ENCODE measurements around the gene KLC1.

KLC1 gene

DNA sequence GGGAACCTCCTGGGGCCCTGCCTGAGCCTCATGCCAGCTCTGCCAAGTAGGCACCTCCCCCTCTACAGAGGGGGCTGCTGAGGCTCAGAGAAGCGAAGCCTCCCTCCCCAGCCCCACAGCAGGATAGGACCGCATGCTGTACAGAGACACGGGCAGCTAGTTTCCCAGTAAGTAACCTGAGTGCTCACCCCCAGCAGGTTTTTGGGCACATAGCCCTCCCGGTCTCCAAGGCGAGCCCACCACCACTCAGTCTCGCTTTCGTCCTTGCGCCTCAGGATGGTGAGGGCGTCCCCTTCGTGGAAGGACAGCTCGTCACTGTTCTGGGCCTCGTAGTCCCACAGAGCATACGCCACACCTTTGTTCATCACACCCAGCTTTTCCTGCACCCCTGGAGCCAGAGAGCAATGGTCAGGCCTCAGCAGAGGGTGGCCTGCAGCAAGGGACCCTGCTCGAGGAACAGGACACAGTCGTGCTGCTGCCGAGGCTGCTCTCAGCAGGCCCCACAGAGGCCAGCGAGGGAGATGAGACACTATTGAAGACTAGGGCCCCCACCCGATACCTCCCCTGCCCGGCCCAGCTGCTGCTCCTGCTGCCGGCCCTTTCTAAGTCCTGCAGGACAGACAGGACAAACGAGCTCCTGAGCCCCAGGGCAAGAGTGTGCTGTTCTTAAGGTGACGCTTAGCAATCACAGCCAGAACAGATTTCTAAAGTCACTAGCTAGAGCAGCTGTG, 107.0 kb downstream of the KLC1 start:
- DNase-seq (ENCODE audit: low read depth) = no peak

DNA sequence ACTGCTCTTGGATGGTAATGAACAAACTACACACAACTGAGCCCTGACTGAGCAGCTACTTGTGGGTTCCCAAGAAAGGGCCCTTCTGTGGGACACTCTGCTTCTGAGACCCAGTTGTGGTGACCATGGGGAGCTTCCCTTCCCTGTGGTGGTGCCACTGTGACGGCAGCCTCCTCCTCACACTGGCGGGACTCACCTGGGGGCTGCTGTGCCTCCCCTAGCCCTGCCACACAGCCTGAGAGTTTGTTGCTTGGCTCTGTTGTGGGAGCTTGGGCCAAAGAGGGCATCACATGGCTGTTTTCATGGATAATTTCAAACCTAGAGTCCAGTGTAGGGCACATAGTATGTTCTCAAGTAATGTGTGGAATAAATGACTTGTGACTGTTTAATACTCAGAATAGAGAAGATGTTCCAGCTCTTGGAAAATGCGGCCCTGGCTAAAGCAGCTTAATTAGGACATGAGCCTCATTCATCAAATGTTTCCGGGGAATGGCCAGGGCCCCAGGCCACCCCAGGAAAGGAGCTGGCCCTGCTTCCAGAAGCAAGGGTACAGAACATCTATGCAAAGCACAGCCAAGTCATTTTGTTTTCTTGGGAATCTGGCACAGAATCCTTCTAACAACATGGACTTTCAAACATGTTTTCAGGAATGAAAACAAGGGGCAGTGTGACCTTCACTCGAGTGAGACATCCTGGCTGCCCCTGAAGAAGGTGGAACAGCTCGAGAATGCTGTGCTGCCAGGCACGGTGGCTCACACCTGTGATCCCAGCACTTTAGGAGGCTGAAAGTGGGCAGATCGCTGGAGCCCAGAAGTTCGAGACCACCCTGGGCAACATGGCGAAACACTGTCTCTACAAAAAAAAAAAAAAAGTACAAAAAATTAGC, 107.8 kb downstream of the KLC1 start:
- no peak for DNase-seq (ENCODE audit: low read depth)

DNA sequence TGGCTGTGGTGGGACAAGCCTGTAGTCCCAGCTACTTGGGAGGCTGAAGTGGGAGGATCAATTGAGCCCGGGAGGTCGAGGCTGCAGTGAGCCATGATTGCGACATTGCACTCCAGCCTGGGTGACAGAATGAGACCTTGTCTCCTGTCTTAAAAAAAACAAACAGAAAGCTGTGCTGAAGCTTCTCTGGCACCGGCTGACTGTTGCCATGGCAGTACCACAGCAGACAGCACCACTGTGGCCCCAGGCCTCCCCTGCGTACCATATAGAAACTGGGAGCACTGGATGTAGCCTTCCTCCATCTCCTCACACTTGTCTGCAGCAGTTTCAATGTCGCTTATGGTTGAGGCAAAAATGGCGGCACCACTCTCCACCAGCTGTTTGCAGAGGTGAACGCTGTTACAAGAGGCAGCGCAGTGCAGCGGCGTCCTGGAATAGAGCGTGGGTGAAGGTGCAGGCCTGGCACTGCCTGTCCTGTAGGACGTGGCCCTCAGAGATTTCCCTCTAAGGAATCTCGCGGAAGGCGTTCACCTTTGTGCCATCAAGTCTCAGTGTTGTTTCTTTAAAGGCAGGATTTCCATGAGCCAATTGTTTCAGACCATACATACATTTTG, 108.5 kb downstream of the KLC1 start:
- DNase-seq (ENCODE audit: low read depth) = no peak

DNA sequence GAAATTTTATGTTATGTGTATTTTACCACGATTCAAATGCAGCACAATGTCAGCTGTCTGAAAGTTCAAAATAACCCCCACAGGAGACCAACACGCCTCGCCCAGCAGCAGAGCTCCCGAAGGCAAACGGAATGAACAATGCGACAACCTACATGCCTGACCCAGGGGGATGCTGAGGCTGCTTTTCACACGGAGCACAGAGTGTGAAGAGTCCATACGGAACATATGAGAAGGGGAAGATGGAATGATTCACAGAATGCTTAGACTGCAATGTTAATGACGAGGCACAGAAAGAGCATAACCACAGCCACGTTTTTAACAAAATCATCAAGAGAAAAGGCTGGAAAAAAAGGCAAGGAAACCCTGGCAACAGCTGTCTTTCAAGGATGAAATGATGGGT, 109.2 kb downstream of the KLC1 start:
- DNase-seq (ENCODE audit: low read depth) = no peak

DNA sequence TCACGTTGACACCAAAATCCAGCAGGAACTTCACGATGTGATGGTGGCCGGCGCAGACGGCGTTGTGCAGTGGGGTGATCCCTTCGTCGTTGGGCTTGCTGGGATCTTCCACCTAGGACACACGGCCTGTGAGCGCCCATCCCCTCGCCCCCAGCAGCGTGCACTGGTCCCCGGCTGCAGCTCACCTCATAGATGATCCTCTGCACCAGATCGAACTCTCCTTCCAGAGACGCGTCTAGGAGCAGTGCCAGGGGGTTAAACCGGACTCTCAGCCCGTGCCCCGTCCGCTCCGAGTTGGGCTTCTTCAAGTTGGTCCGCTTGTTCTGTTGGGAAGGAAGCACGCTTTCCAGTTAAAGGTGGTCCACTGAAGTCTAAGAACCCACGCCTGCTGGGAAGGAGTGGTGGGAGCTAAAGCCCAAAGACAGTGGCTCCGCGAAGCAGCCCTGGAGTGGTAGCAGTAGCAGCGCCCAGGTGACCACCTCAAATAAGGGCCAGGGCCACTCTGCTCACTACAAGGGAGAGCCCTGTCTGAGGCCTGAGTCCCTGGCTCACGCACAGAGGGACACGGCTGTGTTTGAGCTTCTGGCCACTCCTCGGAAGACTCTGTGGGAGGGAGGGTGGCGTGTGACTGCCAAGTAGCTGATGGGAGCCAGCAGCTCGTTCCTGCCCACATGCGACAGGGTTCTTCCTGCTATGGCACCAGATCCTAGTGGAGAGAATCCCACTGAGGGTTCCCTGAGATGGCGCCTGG, 109.9 kb downstream of the KLC1 start:
- no peak for DNase-seq (ENCODE audit: low read depth)

DNA sequence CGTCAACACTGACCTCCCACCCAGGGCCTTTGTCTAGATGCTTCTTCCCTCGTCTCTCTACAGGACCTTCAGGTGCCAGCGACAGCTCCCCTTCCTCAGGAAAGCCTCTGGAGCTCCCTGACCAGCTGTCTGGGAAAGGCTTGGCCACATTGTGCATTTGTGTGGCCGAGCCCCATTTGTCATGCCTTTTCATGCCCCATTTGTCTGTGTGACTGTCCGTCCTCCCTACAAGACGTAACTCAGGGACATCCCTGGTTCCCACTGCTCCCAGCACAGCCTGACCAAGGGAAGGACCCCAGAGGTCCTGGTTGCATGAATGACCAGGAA, 110.4 kb downstream of the KLC1 start:
- no peak for DNase-seq (ENCODE audit: low read depth)

DNA sequence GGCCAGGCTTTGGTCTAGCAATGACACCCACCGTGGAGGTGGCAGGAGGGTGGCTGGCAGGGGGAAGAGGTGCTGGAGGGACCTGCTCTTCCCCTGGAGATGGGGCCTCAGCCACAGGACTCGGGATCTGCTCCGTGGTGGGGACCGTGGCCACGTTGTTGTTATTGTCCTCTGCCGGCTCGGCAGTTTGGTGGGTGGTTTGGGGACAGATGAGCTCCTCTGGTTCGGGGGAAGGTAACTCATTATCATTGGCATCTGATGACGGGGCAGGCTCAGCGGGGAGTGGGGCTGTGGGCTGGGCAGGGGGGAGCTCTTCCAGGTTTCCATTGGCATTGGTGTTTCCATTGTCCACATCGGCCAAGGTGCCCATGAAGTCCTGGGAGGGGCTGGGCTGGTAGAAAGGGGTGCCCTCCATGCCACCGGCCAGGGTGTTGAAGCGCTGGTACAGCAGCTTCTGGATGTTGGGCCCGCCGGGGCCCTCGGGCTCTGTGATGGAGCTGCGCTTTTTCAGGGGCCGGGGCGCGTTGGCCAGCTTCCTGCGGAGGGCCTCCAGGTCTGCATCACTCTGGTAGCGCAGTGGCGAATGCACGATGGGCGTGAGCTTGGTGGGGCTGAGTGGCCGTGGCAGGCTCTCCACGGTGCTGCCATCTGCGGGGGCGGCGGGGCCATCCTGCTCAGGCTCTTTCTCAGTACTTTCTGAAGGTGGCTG, 110.9 kb downstream of the KLC1 start:
- DNase-seq (ENCODE audit: low read depth) = no peak

DNA sequence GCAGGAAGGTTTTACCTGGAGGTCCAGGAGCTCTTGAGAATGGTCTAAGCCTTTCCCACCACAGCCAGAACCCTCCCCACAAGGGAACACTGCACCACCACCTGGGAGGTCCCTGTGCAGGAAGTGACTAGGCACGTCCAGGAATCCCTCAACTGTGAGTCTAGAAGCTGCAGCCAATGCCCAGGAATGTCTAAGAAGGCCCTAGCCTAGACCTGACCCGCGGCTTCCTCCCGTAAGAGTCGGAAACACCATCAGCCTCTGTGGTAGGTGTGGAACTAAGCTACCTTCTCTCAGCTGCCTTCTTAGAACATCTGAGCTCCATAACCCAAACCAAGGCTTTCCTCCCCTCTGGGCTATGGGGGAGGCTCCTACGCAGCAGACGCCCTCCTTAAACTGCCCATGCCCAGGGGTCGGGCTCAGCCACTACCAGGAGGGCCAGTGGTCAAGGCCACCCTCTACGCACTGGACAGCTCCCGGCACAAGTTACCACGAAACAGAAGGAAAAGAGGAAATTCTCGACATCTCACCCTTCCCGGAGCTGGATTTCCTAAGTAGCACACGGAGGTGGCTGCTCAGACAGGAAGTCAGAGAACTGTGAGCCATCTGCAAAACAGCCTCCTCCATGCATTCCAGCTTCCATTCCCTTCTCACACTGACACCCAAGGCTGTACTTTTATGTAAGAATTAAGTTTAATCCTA, 112.1 kb downstream of the KLC1 start:
- no peak for DNase-seq (ENCODE audit: low read depth)

DNA sequence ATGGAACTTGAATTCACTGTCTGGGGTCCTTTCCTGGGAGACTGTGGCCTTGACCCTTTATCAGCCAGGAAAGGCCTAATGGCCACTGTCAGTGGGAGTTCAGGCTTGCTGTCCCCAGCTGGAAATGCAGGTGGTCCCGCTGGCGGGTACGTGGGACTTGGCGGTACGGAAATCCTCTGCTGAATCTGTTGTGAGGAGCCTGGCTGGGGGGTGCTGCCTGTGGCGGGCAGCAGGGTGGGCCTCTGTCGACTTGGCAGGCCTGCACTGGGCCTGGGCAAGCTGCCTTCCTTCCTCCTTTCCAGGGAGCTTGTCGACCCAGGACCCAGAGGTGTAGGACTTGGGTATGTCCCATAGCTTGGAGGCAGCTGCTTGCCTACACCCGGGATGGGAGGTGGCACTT, 112.9 kb downstream of the KLC1 start:
- no peak for DNase-seq (ENCODE audit: low read depth)

DNA sequence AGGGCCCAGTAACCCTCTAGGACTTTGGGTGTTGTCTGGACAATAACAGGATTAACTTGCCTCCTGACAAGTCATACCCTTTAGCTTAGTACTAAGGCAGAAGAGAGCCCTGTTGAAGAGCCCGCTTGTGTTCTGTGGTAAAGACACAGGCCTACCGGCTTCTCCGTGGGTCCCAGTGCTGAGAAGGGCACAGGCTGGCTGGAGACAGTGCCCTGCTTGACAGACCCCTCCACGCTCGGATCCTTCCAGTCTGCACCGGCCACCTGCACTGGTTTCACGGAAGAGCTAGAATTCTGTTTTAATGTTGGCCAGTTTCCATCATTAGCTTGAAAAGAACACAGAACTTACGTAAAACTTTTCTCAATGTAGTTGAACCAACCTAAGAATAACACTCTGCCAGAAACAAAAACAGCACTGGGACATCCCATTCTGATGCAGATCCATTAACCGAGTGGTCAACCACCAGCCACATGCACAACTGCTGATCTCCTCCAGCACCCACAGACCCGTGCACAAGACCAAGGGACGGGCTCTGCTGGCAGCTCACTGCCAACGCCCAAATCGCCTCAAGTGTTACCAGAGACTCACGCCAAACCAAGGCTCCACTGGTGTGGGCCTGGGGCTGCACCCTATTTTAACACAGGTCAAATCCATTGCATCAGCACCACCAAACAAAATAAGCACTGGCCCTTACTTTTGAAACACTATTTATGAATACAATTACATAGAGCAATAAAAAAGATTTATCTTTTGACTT, 113.7 kb downstream of the KLC1 start:
- DNase-seq (ENCODE audit: low read depth) = no peak

DNA sequence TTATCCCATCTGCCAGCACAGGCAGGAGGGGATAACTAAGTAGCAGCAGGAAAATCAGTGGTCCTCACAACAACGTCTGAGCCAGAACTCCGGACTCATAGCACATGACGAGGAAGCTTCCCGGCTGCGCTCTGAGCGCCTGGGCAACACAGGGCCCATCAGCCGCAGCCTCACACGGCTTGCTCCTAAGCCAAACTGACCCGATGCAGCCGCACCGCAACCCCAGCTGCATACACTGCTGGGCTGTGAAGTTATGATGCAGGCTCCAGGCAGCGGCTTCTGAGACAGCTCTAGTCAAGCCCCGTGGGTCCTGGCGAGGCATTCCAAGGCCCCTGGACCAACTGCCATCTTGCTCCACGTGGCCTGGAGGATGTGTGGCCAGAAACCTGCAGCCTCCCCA, 114.7 kb downstream of the KLC1 start:
- DNase-seq (ENCODE audit: low read depth) = no peak

DNA sequence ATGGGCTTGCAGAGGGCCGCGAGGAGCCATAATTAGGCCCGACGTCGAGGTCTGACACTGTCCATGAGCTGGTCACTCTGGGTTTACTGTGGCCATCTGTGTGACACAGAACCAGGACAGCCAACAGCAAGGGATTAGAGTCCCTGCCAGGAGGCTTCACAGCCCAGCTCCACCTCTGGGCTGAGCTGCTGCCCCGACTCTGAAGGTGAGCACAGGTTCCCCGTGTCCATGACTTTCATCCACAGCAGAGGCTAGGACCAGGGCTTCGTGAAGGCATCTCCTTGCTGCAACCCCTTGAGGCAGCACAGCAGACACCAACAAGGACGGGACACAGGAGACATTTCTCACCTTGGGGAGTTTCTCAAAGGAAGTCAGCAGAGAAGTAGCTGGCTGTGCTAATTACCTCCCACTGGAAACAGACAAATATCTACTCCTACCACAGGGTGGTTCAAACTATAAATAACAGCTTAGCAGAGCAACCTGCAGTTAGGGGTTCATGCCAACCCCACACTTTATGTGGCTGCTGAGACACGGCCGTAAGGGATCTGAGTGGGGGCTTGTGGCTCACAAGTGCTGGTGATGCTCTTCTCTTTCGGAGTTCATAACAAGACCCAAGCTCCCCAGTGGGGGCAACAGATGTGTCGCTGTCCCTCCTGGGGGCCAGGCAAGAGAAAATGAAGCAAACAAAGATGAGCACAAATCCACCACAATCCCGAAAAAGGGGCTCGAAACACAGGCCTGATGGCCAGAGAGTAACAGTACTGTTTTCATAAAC, 115.8 kb downstream of the KLC1 start:
- DNase-seq (ENCODE audit: low read depth) = no peak

DNA sequence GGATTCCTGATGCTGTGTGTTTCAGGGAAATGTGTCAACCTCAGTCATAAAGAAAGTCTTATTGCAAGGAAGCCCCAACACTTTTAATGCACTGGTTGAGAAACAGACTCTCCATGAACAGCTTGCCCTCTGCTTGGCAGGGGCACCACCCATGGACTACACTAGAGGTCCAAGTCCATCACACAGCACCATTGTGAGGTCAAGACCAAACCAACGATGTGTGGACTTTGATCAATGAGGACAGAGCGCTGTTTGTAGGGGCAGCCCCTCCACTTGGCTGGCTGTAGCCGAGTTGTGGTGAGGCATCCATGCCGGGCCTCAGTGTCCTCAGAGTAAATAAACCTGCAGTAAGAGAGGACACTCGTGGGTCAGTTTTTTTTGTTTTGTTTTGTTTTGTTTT, 116.4 kb downstream of the KLC1 start:
- DNase-seq (ENCODE audit: low read depth) = no peak

DNA sequence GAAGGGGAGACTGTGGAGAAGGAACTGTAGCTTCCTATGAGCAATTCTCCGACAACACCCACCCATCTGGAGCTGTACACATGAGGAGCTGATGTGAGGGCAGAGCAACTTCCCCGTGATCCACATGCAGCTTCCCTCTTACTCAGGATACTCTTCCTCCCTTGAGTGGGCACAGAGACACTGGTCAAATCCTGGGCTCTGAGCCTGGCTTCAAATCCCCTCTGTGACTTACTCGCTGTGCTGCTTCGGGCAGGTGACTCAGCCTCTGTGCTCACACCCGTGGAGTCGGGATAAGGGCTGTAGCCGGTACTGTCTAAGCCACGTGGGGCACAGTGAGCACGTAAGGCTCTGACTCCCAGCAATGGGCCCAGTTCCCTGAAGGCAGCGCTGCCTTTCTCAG, 117.7 kb downstream of the KLC1 start:
- DNase-seq (ENCODE audit: low read depth) = no peak

DNA sequence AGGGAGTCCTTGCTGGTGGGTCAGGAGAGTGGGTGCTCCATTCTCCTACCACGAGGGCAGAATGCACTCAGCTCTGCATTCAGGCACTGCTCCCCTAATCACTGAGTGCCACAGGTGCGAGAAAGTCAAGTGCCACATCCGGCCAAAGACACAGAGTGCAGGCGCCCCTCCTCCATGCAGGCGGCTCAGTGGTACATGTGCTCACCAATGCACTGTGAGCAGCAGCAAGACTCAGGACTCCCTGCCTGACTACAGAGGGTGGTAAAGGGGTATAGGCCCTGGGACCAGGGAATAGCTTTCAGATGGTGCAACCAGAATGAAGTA, 119.5 kb downstream of the KLC1 start:
- no peak for DNase-seq (ENCODE audit: low read depth)

DNA sequence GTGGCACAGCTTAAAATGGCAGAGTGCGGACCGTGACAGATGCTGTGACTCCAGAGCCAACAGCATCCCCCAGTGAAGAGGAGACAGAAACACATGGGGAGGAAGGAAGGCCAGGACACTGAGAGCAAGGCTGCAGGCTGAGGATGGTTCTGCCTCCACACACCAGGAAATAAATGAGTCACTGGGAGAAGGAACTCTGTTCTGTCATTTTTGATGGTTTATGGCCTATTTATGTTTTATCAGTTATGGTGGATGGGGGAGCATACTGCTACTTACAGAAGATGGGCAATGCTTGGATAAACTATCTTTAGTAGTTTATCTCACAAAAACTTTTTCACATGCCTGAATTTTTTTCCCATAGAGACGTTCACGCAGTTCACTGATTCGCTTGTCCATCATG, 120.4 kb downstream of the KLC1 start:
- no peak for DNase-seq (ENCODE audit: low read depth)

DNA sequence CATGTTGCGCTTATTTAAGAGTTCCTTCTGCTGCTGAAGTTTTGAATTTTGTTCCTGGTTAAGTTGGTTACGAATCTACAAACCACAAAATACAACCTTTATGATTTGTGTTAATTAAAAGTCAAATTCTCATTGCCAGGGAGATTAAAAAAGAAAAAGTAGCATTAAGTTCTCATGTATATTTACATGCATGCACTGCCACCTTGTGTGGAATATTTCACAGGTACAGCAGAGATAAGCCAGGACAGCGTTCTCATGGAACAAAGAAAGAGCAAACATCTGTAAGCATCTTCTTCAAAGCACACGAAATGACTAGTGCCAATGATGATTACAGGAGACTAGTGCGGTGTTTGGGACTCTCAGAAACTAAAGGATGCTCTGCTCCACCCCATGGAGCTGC, 120.8 kb downstream of the KLC1 start:
- DNase-seq (ENCODE audit: low read depth) = no peak
